Calu3 (cell line): ENCODE data around the gene SEMA4C. TPM values are rescaled to one million over a fixed set of nuclear protein-coding genes. Genes with fewer than 3 reads are reported as not detected.

Experiments used
- BruUV-seq: library from RNA; stranded (reverse); fragments of 400-500 nt; replicated peaks from 2 replicates; lab custom pipeline; 2021; lab: Mats Ljungman, UMichigan
- CTCF ChIA-PET: fragments of 300-600 bp; sonication (Branson Sonifier 250); formaldehyde crosslinking; loops from one replicate; lab custom pipeline; 2022; ENCODE audit warnings: antibody characterized with exemption; lab: Charles Lee
- DNase-seq: peaks from one replicate; pipeline ENCODE4 v3.0.0; 2022
- H3K27ac Mint-ChIP-seq: one replicate; pipeline ENCODE4 v1.8.0; 2022; ENCODE audit warnings: mixed read lengths; ENCODE audit not compliant: unreplicated experiment
- H3K27me3 Mint-ChIP-seq: one replicate; pipeline ENCODE4 v1.8.0; 2022; ENCODE audit warnings: mixed read lengths; ENCODE audit not compliant: unreplicated experiment
- H3K36me3 Mint-ChIP-seq: one replicate; pipeline ENCODE4 v1.8.0; 2022; ENCODE audit warnings: mild to moderate bottlenecking, moderate library complexity, mixed read lengths; ENCODE audit not compliant: insufficient read depth, unreplicated experiment
- H3K4me1 Mint-ChIP-seq: one replicate; pipeline ENCODE4 v1.8.0; 2022; ENCODE audit warnings: mild to moderate bottlenecking, low read depth, mixed read lengths; ENCODE audit not compliant: unreplicated experiment
- H3K4me3 Mint-ChIP-seq: one replicate; pipeline ENCODE4 v1.8.0; 2022; ENCODE audit warnings: mild to moderate bottlenecking, low read depth, moderate library complexity, mixed read lengths; ENCODE audit not compliant: unreplicated experiment
- H3K9me3 Mint-ChIP-seq: one replicate; pipeline ENCODE4 v1.8.0; 2022; ENCODE audit warnings: low read depth, mixed read lengths; ENCODE audit not compliant: unreplicated experiment
- intact Hi-C: fragments of 100-400 bp; cut with micrococcal nuclease; formaldehyde crosslinking; loops from one replicate; pipeline ENCODE4 v1.10.0; 2022; ENCODE audit not compliant: unreplicated experiment
- total RNA-seq: library from RNA; stranded (reverse); gene quantifications from 2 replicates; pipeline ENCODE4 v1.2.3, GENCODE V29; 2022
- TF ChIP-seq, protein P1 (sequence below): fragments of 200-600 bp; IDR thresholded peaks from one replicate; pipeline ENCODE4 v1.8.0; 2022; ENCODE audit warnings: antibody characterized with exemption; ENCODE audit not compliant: unreplicated experiment

The SEMA4C gene
- total RNA-seq, 1 experiment from 2014 or later: 25.3 TPM

DNA sequence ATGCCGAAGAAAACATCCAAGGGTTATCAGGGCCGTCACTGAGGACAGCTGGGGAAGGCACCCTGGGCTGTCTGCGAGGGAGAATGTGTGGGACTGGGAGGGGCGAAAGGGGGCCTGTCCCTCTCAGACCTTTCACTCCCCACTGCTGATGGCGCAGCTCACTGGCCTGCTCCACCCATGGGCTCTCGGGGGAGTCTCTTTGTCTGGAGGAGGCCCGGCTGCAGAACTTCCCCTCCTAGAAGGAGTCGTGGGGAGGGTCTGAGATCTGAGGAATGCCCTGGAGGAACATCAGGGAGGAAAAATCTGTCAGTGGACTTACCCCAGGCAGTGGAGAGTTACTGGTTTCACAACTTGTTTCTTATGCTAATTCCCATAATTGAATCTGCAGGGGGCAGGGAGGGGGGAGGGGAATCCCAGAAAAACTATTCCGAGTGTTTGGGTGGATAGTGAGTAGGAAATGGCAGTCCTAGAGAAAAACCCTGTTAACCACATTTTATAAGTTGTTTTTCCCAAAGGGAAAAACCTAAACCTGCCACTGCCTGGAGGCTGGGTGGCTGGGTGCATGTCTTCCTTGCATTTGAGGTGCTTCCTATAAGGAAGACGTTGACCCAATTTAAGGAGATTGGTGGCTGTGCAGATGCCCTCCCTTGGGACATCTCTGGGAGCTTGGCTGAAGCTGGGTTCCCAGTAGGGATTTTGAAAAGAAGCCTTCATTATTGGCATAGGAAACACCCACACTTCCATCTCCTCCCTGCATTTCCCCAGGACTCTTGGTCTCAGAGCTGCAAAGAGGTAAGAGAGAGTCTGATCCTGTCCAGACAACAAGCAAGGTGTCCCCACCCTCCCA, 11.7 kb upstream of the SEMA4C start:
- CTCF ChIA-PET: interaction anchor here (0.5 to 0.6 kb wide), 2 partner anchors 128 to 625 kb away, joined by 4 to 6 read pairs; no protein-coding TSS in a partner anchor
- no peak for DNase-seq
- Mint-ChIP-seq H3K27me3 (peaks cover 38% of the 10 kb centered on the region), H3K36me3 (no peaks in the 10 kb centered on the region), H3K9me3 (no peaks in the 10 kb centered on the region), H3K4me3 (no peak overlapping the region), H3K4me1 (peaks cover 18% of the 10 kb centered on the region), H3K27ac (no peak overlapping the region)
- intact Hi-C loops: no loop called here
- no TSS peak for BruUV-seq
- TF ChIP-seq, protein P1, sequence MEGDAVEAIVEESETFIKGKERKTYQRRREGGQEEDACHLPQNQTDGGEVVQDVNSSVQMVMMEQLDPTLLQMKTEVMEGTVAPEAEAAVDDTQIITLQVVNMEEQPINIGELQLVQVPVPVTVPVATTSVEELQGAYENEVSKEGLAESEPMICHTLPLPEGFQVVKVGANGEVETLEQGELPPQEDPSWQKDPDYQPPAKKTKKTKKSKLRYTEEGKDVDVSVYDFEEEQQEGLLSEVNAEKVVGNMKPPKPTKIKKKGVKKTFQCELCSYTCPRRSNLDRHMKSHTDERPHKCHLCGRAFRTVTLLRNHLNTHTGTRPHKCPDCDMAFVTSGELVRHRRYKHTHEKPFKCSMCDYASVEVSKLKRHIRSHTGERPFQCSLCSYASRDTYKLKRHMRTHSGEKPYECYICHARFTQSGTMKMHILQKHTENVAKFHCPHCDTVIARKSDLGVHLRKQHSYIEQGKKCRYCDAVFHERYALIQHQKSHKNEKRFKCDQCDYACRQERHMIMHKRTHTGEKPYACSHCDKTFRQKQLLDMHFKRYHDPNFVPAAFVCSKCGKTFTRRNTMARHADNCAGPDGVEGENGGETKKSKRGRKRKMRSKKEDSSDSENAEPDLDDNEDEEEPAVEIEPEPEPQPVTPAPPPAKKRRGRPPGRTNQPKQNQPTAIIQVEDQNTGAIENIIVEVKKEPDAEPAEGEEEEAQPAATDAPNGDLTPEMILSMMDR: no peak

DNA sequence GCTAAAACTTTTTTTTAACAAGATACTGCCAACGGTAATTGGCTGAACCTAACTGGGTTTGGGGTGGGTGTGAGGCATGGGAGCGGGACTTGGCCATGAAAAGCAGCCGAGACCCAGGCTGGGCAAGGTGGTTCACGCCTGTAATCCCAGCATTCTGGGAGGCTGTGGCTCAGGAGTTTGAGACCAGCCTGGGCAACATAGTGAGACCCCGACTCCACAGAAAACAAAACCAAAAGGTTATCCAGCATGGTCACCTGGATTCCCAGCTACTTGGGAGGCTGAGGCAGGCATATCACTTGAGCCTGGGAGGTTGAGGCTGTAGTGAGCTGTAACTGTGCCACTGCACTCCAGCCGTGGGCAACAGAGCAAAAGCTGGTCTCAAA, 11.0 kb upstream of the SEMA4C start:
- H3K27me3 Mint-ChIP-seq: peaks cover 45% of the 10 kb centered on the region
- H3K4me3 Mint-ChIP-seq: no peak overlapping the region
- TF ChIP-seq, protein P1: no peak
- CTCF ChIA-PET: interaction anchor here (0.5 to 1.4 kb wide), 3 partner anchors 10 to 624 kb away, joined by 4 to 6 read pairs (median 4); no protein-coding TSS in a partner anchor
- no peaks in the 10 kb centered on the region for H3K9me3 Mint-ChIP-seq
- no peak overlapping the region for H3K27ac Mint-ChIP-seq
- intact Hi-C loops: no loop called here
- DNase-seq: no peak
- peaks cover 11% of the 10 kb centered on the region for H3K4me1 Mint-ChIP-seq
- no peaks in the 10 kb centered on the region for H3K36me3 Mint-ChIP-seq
- BruUV-seq: no TSS peak

DNA sequence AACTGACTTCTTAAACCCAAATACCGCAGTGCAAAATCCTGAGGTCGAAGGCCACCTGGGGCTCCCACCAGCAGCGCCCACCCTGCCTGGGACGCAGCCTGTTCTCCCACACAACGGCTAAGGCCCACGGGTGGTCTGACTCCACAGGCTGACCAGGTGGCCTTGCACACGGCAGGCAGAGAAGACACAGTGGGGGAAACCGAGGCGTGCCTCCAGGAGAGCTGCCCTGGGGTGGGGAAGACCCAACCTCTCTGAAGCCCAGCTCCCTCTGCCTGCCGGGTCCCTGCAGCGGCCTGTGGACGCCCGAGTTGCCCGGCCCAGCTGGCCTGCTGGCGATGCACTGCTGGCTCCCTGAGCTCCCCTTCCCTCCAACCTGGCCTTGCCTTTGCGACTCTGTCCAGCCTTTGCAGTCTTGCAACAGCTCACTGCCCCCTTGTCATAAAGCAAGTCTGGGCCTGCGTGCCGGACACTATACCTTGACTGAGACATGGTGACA, 9.7 kb upstream of the SEMA4C start:
- Mint-ChIP-seq H3K27ac (no peak overlapping the region), H3K27me3 (peaks cover 53% of the 10 kb centered on the region), H3K4me1 (peaks cover 6% of the 10 kb centered on the region), H3K4me3 (no peak overlapping the region), H3K36me3 (no peaks in the 10 kb centered on the region), H3K9me3 (no peaks in the 10 kb centered on the region)
- no TSS peak for BruUV-seq
- TF ChIP-seq, protein P1: no peak
- no peak for DNase-seq
- intact Hi-C loops: no loop called here
- CTCF ChIA-PET: interaction anchor here (1.4 kb wide), 1 partner anchor 12 kb away, joined by 4 read pairs; no protein-coding TSS in a partner anchor

DNA sequence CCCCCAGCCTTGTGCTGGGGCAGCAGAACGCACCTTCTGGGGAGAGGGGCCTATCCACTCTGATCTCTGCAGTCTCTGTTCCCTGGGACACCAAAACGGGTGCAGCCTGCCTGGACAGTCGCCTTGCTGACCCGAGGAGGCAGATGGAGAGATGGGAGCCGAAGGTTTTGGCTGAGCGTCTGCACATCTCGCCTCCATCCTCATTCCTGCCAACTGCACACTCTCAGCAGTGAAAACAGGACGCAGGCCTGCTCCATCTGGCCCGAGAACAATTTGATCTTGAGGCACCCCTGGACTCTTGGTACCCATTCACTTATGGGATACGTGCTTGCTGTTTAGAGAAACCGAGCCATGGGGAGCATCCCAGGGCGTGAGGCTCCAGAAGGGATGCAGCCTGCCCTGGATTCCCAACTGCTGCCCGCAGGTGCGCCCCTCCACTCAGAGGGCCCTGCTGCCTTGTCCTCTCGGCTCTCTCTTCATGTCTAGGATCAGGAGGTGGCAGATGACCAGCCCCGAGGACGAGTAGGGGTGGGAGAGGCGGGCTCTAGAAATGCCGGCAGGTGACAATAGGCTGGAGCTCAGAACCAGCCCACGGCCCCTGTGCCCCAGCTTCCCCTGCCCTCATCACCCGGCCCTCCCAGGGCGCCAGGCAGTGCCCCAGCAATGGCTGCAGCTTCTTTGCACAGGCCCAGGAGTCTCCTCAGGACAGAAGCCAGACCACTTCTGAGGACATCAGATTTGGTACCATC, 9.1 kb upstream of the SEMA4C start:
- intact Hi-C loops: no loop called here
- TF ChIP-seq, protein P1: no peak
- BruUV-seq: no TSS peak
- H3K9me3 Mint-ChIP-seq: no peaks in the 10 kb centered on the region
- H3K27ac Mint-ChIP-seq: no peak overlapping the region
- H3K4me1 Mint-ChIP-seq: peaks cover under 1% of the 10 kb centered on the region
- no peak for DNase-seq
- no peak overlapping the region for H3K4me3 Mint-ChIP-seq
- H3K27me3 Mint-ChIP-seq: peaks cover 53% of the 10 kb centered on the region
- H3K36me3 Mint-ChIP-seq: no peaks in the 10 kb centered on the region
- CTCF ChIA-PET: interaction anchor here (0.6 kb wide), 1 partner anchor 125 kb away, joined by 4 read pairs; no protein-coding TSS in a partner anchor
